Cardiac fibroblast (primary cell): ENCODE results near the gene CPZ.

Source experiments
- DNase-seq, 2 donors: peaks; one replicate each; pipeline versions ENCODE4 v3.0.0 to v3.0.0-alpha.2; 2010; ENCODE audit warnings: low read depth in 2 of 2
- H3K4me3 ChIP-seq, 2 donors: replicated peaks in 1 of 2; 1 replicate in 1 of 2; 2 replicates in 1 of 2; pipeline ENCODE4 v1.5.1; 2011; ENCODE audit warnings: low read depth in 2 of 2, low read length in 2 of 2, mild to moderate bottlenecking in 2 of 2, moderate library complexity in 1 of 2
- TF ChIP-seq, protein P1 (sequence below): IDR thresholded peaks from one replicate; pipeline ENCODE4 v1.5.1; 2011; ENCODE audit warnings: low read depth, mild to moderate bottlenecking, low read length, inconsistent platforms

Gene CPZ

GRCh38 chr4:8589823-8590545, 2.6 kb upstream of the CPZ start:
- DNase-seq: no peak

GRCh38 chr4:8590546-8590880, 2.1 kb upstream of the CPZ start:
- H3K4me3 ChIP-seq: no peak overlapping the region
- TF ChIP-seq, protein P1, sequence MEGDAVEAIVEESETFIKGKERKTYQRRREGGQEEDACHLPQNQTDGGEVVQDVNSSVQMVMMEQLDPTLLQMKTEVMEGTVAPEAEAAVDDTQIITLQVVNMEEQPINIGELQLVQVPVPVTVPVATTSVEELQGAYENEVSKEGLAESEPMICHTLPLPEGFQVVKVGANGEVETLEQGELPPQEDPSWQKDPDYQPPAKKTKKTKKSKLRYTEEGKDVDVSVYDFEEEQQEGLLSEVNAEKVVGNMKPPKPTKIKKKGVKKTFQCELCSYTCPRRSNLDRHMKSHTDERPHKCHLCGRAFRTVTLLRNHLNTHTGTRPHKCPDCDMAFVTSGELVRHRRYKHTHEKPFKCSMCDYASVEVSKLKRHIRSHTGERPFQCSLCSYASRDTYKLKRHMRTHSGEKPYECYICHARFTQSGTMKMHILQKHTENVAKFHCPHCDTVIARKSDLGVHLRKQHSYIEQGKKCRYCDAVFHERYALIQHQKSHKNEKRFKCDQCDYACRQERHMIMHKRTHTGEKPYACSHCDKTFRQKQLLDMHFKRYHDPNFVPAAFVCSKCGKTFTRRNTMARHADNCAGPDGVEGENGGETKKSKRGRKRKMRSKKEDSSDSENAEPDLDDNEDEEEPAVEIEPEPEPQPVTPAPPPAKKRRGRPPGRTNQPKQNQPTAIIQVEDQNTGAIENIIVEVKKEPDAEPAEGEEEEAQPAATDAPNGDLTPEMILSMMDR: no peak
- no peak for DNase-seq

More at GRCh38 chr4:8589823-8590545, 2.6 kb upstream of the CPZ start:
- H3K4me3 ChIP-seq: no peak overlapping the region
- TF ChIP-seq, protein P1: no peak

DNA sequence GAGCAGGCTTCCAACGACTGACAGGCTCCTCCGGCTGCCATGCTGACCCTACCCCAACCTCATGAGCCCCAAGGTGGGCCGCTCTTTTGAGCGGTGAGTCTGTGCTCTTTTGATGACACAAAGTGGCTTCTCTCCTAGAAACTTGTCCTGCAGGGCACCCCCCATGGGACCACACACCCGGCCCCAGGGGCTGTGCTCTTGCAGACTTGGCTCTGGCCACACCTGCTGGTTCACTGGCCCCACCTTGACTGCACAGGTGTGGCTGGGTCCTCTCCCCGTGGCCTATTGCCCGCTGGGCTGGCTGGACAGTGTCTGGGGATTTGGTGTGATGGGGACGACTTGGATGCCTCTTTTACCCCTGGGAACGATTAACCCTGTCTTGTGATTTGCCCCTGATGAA, 1.5 kb upstream of the CPZ start:
- no peak for DNase-seq
- TF ChIP-seq, protein P1: no peak
- no peak overlapping the region for H3K4me3 ChIP-seq

DNA sequence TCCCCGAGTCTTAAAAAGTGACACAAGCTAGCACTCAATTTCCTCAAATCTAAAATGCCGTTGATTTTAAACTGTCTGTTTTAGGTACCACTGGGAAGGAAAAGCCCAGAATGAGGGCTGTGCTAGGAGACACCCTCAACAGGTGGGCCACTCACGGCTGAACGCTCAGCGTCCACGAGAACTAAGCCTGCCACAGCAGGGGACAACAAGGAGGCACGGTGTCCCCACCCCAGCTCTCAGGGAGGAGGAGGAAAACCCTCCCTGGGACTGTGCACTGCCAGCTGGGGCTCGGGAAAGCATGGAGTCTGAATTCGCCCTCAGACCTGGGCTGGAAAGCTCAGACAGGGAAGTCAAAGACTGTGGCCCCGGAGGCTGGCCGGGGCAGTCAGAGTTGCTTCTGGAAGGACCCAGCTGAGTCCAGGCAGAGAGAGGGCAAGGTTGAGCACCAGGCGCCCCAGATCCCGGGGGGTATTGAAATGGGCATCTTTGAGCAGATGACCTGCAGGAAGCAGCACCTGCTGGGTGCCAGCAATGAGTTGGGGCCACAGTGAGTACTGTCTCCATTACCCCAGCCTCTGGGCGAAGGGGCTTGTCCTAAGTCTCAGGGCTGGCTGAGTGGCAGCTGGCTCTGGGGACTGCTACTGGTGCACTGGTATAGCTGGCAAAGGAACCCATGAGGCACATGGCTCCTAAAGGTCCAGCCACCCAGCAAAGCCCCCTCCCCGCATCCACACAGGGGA, 769 bp upstream of the CPZ start:
- no peak for DNase-seq
- no peak overlapping the region for H3K4me3 ChIP-seq
- TF ChIP-seq, protein P1: no peak

DNA sequence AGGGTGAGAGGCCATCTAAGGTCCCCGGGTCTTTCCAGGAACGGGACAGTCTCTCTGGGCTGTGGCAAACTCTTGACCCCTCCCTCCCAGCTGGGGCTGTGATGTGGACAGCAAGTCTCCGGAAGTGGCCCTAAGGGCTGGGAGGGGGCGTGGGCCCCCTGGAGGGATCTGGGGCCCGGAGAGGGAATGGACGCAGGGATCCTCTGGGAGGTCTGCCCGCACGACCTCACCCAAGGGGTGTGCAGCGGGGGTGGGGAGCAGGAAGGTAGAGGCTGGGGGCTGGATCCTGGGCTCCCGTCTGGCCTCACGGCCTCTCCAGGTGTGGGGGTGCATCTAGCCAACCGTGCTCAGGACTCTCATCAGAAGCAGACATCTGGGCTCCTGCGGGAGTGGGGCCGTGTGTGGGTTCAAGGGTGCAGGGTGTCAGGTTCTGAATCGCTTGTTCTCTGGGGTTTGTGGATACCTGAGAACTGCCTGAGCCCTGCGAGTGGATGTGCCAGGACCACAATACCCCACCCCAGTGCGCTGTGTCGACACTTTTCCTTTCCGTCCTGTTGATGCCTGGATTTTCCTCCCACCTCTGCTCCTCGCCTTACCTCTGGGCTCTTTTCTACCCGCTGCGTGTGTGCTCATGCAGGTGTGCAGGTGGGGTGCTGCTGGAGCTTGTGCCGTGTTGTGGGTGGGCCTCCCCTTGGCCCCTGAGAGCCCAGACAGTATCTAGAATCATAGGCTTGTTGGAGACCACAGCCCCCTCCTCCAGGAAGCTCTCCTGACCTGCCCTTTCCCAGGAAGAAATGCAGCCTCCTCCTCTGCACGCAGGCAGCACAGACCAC, 915 bp downstream of the CPZ start:
- DNase-seq: no peak
- TF ChIP-seq, protein P1: no peak
- peak overlapping the region in 1 of 2 donors; percentile 42 for H3K4me3 ChIP-seq

DNA sequence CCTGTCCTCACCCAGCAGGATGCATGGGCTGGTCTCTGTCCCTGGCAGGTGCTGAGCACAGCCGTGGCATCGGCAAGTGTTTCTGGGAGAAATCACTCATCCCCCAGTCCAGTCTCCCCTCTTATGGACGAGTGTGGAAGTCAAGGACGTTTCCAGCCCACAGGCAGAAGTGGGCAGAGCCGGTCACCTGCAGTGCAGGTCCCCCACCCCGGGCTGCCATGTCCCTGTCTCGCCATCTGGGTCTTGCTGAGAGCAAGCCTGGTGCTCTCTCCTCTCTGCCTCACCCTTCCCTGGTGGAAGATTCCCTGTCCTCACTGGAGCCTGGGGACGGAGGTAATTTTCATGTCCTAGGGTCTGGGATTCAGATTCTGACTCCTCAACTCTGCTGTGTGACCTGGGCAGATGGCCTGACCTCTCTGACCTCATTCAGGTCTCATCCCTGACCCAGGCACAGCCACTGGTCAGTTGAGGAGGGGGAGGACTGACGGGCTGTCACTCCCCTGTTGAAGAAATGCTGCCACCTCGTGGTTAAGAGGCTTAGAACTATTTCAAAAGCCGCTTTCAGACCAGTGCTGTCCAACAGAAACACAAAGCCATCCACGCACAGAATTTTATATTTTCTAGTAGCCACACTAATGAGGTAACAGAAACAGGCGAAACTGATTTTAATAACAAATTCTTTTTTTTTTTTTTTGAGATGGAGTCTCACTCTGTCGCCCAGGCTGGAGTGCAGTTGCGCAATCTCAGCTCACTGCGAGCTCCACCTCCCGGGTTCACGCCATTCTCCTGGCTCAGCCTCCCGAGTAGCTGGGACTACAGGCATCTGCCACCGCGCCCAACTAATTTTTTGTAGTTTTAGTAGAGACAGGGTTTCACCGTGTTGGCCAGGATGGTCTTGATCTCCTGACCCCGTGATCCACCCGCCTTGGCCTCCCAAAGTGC, 1.8 kb downstream of the CPZ start:
- H3K4me3 ChIP-seq: no peak overlapping the region
- TF ChIP-seq, protein P1: peak; percentile 69
- peak; percentile 80 to 84 for DNase-seq
